ENCODE measurements around the gene IL36G. TPM values are rescaled to one million over a fixed set of nuclear protein-coding genes. Genes with fewer than 3 reads are reported as not detected.

IL36G gene
- total RNA-seq, 2 experiments from 2014 or later, result not detected

DNA sequence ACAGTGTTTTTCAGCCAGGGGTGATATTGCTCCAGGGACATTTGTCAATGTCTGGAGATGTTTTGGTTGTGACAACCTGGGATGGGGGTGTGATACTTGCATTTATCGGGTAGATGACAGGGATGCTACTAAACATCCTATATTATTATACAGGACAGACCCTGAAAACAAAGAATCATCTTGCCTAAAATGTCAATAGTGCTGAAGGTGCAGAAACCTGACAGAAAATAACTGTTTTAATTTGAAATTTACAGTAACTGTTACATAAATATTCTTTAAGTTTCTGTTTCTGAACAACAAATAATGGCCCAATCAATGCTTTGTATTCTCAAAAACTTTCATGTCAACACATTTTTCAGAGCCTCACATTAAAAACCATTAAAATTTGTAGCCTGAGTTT lies 29.4 kb downstream of the IL36G start:
- ChIA-PET CTCF (no interaction called here), POLR2A (interaction anchor here (1.0 kb wide), 1 partner anchor 11 kb away, joined by 4 read pairs; no protein-coding TSS in a partner anchor)
- intact Hi-C loops (cut with DNase I, micrococcal nuclease), result no loop called here
- Mint-ChIP-seq H3K36me3 (ENCODE audit: low read depth) (no peaks in the 10 kb centered on the region), H3K27me3 (no peaks in the 10 kb centered on the region), H3K4me3 (no peak overlapping the region), H3K4me1 (ENCODE audit: low read depth) (peaks cover 10% of the 10 kb centered on the region), H3K9me3 (peaks cover 4% of the 10 kb centered on the region), H3K27ac (no peak overlapping the region)
- Histone ChIP-seq H3K27ac (ENCODE audit: low read depth in 1 of 2, low read length in 2 of 2) (no peak overlapping the region), H3K9me3 (ENCODE audit: control insufficient read depth in 1 of 2, insufficient read depth in 1 of 2, low read length in 2 of 2) (peaks cover 0 to 3% of the 10 kb centered on the region in 2 experiments), H3K36me3 (ENCODE audit: insufficient read depth, low read length) (no peaks in the 10 kb centered on the region), H3K27me3 (ENCODE audit: control insufficient read depth in 1 of 2, insufficient read depth in 2 of 2, low read length in 2 of 2) (no peaks in the 10 kb centered on the region), H3K4me3 (ENCODE audit: low read length) (no peak overlapping the region), H3K4me1 (ENCODE audit: insufficient read depth, low read length) (no peaks in the 10 kb centered on the region)
- TF ChIP-seq, protein P1, sequence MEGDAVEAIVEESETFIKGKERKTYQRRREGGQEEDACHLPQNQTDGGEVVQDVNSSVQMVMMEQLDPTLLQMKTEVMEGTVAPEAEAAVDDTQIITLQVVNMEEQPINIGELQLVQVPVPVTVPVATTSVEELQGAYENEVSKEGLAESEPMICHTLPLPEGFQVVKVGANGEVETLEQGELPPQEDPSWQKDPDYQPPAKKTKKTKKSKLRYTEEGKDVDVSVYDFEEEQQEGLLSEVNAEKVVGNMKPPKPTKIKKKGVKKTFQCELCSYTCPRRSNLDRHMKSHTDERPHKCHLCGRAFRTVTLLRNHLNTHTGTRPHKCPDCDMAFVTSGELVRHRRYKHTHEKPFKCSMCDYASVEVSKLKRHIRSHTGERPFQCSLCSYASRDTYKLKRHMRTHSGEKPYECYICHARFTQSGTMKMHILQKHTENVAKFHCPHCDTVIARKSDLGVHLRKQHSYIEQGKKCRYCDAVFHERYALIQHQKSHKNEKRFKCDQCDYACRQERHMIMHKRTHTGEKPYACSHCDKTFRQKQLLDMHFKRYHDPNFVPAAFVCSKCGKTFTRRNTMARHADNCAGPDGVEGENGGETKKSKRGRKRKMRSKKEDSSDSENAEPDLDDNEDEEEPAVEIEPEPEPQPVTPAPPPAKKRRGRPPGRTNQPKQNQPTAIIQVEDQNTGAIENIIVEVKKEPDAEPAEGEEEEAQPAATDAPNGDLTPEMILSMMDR (IDR thresholded peaks at IDR 0.05), result no peak
- no peak for DNase-seq
- no peak for ATAC-seq (ENCODE audit: poor library complexity)

GRCh38 chr2:113009622-113010021 lies 31.8 kb downstream of the IL36G start:
- H3K36me3 ChIP-seq (ENCODE audit: insufficient read depth, low read length), result no peaks in the 10 kb centered on the region
- H3K9me3 ChIP-seq (ENCODE audit: control insufficient read depth in 1 of 2, insufficient read depth in 1 of 2, low read length in 2 of 2), result peaks cover 0 to 3% of the 10 kb centered on the region in 2 experiments
- DNase-seq (no peak), ATAC-seq (ENCODE audit: poor library complexity) (no peak)
- POLR2A ChIA-PET, result interaction anchor here (1.0 kb wide), 1 partner anchor 13 kb away, joined by 4 read pairs; no protein-coding TSS in a partner anchor
- H3K4me1 ChIP-seq (ENCODE audit: insufficient read depth, low read length), result no peaks in the 10 kb centered on the region
- H3K27ac ChIP-seq (ENCODE audit: low read depth in 1 of 2, low read length in 2 of 2), result no peak overlapping the region
- Mint-ChIP-seq H3K27me3 (no peaks in the 10 kb centered on the region), H3K36me3 (ENCODE audit: low read depth) (no peaks in the 10 kb centered on the region), H3K9me3 (no peaks in the 10 kb centered on the region), H3K4me3 (no peak overlapping the region), H3K4me1 (ENCODE audit: low read depth) (peaks cover 10% of the 10 kb centered on the region), H3K27ac (no peak overlapping the region)
- no peaks in the 10 kb centered on the region for H3K27me3 ChIP-seq (ENCODE audit: control insufficient read depth in 1 of 2, insufficient read depth in 2 of 2, low read length in 2 of 2)
- intact Hi-C loops (cut with DNase I, micrococcal nuclease), result no loop called here
- CTCF ChIA-PET, result no interaction called here
- no peak overlapping the region for H3K4me3 ChIP-seq (ENCODE audit: low read length)
- TF ChIP-seq, protein P1 (IDR thresholded peaks at IDR 0.05), result no peak

DNA sequence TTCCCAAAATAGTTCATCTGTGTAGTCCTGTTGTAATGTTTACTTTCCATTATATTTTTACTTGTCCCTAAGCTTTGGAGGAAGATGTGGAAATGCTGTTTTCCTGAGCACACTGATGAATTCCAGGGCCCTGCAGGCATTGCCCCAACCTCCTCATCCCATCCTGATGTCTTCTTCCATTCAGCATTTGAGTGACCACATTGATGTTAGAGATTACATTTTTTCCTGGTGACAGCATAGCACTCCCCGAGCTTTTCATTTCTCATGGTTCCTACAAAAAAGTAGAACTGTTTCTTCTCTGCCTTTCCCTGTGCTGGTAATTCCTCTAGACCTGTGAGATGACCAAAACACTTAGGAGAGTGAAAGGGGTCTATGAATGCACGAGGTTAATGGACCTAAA lies 32.3 kb downstream of the IL36G start:
- no peaks in the 10 kb centered on the region for H3K36me3 ChIP-seq (ENCODE audit: insufficient read depth, low read length)
- peaks cover 14% of the 10 kb centered on the region for H3K4me1 Mint-ChIP-seq (ENCODE audit: low read depth)
- peaks cover 0 to 3% of the 10 kb centered on the region in 2 experiments for H3K9me3 ChIP-seq (ENCODE audit: control insufficient read depth in 1 of 2, insufficient read depth in 1 of 2, low read length in 2 of 2)
- no peak overlapping the region for H3K27ac ChIP-seq (ENCODE audit: low read depth in 1 of 2, low read length in 2 of 2)
- no peaks in the 10 kb centered on the region for H3K9me3 Mint-ChIP-seq
- ChIA-PET CTCF (no interaction called here), POLR2A (interaction anchor here (1.0 kb wide), 1 partner anchor 14 kb away, joined by 4 read pairs; no protein-coding TSS in a partner anchor)
- DNase-seq (no peak), ATAC-seq (ENCODE audit: poor library complexity) (no peak)
- TF ChIP-seq, protein P1 (IDR thresholded peaks at IDR 0.05), result no peak
- no peak overlapping the region for H3K27ac Mint-ChIP-seq
- H3K27me3 Mint-ChIP-seq, result no peaks in the 10 kb centered on the region
- H3K4me3 ChIP-seq (ENCODE audit: low read length), result no peak overlapping the region
- intact Hi-C loops (cut with DNase I, micrococcal nuclease), result no loop called here
- H3K4me1 ChIP-seq (ENCODE audit: insufficient read depth, low read length), result no peaks in the 10 kb centered on the region
- H3K27me3 ChIP-seq (ENCODE audit: control insufficient read depth in 1 of 2, insufficient read depth in 2 of 2, low read length in 2 of 2), result no peaks in the 10 kb centered on the region
- H3K4me3 Mint-ChIP-seq, result no peak overlapping the region
- H3K36me3 Mint-ChIP-seq (ENCODE audit: low read depth), result no peaks in the 10 kb centered on the region

Data from CD4-positive, alpha-beta T cell (primary cell).